Limb (tissue), 2 donors: ENCODE data around the gene PUDP.
"Not testable (repeated sequence)": the region's sequence is repeated elsewhere in the genome, so short reads cannot be mapped to it uniquely, and the experiment has no call there.

Source experiments
- DNase-seq, 2 donors: peaks; one replicate each; pipeline ENCODE4 v3.0.0-alpha.2; 2016; ENCODE audit errors: extremely low spot score in 2 of 2

Gene PUDP

DNA sequence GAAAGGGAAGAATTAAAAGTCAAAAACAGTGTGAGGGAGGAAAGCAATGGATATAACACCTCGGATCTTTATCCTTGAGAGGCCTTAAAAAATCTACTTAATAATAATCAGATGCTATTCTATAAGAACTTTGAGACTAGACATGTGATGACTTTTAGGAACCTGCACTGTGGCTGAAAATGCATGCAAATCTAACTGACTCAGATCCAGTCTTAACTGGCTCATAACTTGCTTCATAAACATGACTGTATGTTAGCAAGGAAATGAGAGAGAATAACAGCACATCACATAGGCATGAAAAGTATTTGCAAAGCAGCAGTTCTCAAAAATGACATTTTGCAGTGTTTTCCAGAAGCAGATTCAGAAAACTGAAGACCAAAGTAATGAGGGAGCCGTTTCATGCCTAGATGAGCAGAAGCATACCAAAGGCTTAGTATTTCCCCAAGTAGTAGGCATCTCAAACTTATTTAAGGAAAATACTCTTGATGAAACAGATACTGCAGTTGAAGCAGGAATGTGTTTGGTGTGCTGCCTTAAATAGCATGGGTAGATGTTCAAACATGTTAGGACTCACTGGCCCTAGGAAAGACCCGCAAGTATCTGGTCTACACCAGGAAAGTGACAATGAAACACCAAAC is 104.0 kb downstream of the PUDP start:
- not testable (repeated sequence) for DNase-seq

DNA sequence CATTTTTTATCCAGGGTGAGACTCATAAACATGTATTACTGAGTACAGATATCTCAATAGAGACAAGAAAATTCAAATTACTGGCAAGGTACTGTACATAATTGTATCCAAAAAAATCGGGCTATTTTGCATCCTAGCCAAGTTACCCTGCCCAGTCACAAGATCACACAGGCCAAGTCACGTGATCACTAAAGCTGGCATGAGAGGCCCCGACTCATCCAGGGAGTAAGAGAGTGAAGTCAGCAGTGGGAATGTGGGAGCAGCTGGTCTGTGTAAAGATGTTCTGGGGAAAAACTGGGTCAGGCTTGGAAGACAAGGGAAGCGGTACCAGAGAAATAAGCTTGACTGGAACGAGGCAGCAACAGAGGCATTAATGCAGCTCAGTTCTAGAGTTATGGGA is 119.7 kb downstream of the PUDP start:
- DNase-seq = no peak

DNA sequence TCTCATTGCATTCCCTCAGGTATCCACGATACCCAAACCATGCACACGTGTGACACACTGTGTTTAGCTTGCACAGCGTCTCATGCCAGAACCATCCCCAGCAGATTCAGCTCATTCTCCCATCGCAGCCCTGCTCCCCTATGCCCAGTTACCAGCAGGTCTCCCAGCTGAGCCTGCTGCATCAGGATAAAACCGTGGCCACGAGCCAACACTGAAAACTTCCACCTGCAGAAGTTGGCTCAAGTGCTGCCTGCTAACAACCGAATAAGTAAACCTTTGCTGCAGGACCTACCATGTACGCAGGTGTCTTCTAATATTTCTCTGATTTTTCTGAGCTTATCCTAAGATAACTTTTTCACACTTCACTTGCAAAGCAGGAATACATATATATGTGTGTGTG is 120.9 kb downstream of the PUDP start:
- DNase-seq = no peak

DNA sequence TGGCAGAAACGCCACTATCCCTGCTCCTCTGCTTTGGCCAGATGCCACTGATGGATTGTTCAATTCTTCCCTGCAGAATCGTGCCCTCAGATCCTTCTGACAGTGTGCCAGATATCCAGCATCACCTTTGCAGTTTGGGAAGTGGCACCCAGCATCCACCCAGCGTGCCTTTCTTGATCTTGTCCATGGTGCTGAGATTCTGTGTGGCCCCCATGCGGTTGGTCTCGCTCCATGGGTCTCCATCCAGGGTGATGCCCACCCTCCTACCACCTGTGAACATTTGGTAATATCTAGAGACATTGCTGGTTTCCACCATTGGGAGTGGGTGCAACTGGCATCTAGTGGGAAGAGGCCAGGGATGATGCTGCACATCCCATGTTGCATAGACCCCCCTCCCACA is 121.6 kb downstream of the PUDP start:
- not testable (repeated sequence) for DNase-seq

- no peak for DNase-seq
These were observed 122.5 kb downstream of the PUDP start for GRCh38 chrX:7025471-7025870.

DNA sequence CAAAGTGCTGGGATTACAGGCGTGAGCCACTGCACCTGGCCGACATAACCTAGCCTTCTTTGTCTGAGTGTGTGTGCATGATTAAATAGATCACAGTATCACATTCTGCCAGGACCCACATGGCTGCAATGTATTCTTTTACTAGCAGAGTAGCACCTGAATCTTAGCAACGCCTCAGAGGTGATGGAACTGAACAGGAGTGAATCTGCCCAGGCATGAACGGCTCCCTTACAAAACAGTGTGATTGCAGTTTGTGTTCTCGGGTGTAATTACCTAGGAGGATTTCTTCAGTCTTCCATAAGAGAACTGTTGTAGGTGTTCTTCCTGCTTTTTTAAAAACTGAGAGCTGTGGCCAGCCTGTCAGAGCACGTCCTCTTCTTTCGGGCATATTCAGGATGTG is 123.1 kb downstream of the PUDP start:
- DNase-seq = no peak

DNA sequence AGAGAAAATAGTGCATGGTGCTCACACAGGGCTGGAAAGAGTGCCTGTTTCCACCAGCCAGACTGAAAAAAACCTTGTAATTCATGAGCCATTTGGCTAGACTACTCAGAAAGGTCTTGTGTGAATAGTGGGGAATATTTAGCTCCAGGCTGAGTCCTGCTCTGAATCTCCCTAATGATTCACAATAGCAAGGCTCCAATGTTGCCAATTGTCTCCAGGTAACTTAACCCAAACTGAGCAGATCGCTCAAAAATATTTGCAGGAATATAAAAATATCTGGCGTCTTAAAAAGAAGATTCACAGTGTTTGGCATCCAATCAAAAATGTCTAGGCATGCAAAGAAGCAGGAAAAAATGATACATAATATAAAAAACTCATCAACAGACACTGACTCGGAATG is 125.0 kb downstream of the PUDP start:
- DNase-seq = not testable (repeated sequence)

DNA sequence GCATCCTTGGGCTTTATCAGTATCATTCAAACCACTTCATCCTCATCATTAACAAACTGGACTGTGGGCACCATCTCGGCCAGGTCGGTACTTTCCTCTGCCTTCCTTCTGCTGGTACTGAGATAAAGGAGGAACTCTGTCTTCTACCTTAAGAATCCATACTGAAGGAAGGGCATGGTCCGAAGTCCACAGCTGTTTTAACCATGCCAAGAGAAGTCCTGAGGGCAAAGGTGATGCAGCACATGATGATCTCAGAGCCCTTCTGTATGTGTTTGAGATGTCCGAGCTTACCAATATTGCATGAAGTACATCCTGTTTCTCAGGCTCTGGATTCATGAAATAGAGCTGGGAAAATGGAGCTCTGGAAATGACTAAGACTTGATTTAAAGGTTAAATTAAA is 126.0 kb downstream of the PUDP start:
- no peak for DNase-seq

DNA sequence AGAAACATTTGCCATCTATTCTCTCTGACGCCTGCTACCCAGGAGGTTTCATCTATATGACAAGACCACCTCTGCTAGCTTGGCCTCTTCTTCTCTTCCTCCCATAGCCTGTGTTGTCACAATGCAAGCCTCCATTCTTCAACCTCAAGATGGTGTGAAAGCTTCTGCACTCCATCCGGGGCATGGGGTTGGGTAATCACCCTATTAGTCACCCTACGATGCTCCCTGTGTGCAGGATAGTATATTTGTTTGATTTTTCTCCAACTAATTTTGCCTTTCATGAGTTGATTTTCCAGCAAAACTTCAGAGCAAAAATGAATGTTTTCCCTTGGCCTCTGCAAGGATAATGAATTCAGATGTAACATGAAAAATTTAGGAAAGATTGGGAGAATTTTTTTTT is 128.4 kb downstream of the PUDP start:
- no peak for DNase-seq

DNA sequence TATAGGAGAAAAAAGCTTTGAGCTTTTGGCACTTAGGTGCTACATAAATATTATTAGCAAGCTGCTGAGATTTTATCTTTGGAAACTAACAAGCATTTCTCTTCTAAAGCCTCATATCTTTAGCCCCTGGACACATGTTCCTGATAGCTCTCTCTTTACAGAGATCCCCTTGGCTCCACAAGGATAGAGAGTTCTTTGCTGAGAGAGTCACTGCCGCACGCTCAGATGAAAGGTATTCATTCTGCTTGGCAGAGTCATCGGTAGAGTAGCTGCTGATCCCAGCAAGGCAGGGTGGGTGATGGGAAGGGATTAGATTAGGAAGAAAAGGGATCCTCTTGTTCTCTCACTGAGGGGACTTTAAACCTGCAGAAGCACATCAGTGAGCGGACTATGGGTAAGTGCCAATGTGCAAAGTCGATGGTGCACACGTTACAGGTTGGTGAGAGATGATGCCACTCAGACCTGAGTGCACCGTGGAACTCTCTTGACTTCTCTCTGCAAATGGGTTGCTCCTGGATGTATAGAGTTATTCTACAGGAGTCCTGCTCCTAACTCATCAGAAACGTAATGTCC is 135.6 kb downstream of the PUDP start:
- DNase-seq = not testable (repeated sequence)

DNA sequence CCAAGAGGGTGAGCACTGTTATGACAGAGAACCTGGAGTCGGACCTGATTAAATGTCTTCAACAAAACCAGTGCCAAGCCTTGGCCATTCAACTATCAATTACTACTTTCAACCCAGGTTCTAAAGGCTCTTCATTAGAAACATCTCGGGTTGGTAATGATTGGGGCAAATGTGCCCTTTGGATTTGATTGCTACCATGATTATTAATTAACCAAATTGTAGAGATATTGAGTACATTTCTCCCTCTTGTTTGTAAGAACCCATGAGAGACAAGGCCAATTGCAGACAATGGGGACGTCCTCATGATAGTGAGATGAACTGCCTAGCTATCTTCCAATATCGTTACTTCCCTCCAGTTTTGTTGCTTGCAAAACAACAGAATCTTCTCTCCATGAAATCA is 137.1 kb downstream of the PUDP start:
- DNase-seq = not testable (repeated sequence)

DNA sequence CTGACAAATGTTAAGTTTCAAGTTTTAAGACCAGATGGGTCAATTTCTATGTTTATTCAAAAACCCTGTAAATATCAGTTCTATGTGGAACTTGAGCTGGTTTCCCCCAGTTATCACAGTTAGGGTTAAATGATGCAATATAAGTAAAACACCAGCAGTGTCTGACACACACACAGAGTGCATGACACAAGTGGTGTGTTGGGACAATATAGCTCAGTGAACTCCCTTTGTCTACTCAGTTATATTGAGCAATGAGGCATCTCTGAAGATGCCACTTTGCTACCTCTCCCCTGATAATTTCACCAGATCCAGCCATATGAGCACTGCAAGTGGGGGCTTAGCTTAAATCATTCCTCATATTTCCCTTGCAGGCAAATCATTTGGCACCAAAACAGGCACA is 140.6 kb downstream of the PUDP start:
- DNase-seq = not testable (repeated sequence)
